NT2/D1 (cell line): ENCODE data around the gene ZNF41.

Experiments used
- SUZ12 ChIP-seq: IDR thresholded peaks from 2 replicates; pipeline ENCODE4 v1.6.1; 2011; ENCODE audit not compliant: insufficient read length, insufficient read depth; ENCODE audit errors: extremely low read depth
- ZNF274 ChIP-seq: IDR thresholded peaks from 2 replicates; pipeline ENCODE4 v1.6.1; 2011; ENCODE audit warnings: mild to moderate bottlenecking, low read depth, low read length

DNA sequence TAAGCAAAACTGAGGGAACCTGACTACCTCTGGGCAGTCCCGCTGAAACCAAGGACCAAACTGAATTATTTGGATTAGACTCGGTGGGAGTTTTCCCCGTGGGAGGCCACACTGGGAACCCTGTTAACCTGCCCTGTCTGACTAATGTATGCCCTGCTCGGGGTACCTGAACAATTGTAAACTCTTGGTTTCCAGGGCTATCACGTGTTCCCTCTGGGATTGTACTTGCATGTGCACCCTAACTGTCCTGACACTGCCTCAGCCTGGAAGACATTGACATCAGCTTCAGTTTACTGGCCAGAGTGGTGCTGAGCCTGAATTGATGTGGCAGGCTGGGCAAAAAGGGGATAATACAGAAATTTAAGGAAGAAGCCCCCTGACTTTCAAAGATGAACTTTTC lies 20.1 kb upstream of the ZNF41 start:
- TF ChIP-seq ZNF274, result no peak
- no peak for TF ChIP-seq SUZ12
